IPS DF 4.7 (cell line): ENCODE data around the gene SLC4A5.
"Not testable (repeated sequence)": the region's sequence is repeated elsewhere in the genome, so short reads cannot be mapped to it uniquely, and the experiment has no call there.

ENCODE experiments used
- DNase-seq: peaks from one replicate; pipeline ENCODE4 v3.0.0-alpha.2; 2013; ENCODE audit warnings: low spot score; ENCODE audit errors: extremely low read depth

Gene SLC4A5

GRCh38 chr2:74238879-74239278, 104.3 kb downstream of the SLC4A5 start:
- DNase-seq = no peak

- DNase-seq = no peak
Measured at GRCh38 chr2:74235041-74235440, 108.2 kb downstream of the SLC4A5 start.

GRCh38 chr2:74233648-74234047, 109.6 kb downstream of the SLC4A5 start:
- no peak for DNase-seq

- no peak for DNase-seq
Measured at GRCh38 chr2:74232426-74232825, 110.8 kb downstream of the SLC4A5 start.

- DNase-seq = not testable (repeated sequence)
Measured at GRCh38 chr2:74229865-74230264, 113.4 kb downstream of the SLC4A5 start.

GRCh38 chr2:74228772-74229171, 114.4 kb downstream of the SLC4A5 start:
- DNase-seq = no peak

GRCh38 chr2:74227646-74228045, 115.6 kb downstream of the SLC4A5 start:
- no peak for DNase-seq

- no peak for DNase-seq
Measured at GRCh38 chr2:74226648-74227213, 116.5 kb downstream of the SLC4A5 start.

- DNase-seq = no peak
Measured at GRCh38 chr2:74225698-74226459, 117.3 kb downstream of the SLC4A5 start.

GRCh38 chr2:74223941-74224770, 119.1 kb downstream of the SLC4A5 start:
- DNase-seq = no peak

- no peak for DNase-seq
Measured at GRCh38 chr2:74222300-74222650, 120.9 kb downstream of the SLC4A5 start.

- no peak for DNase-seq
Measured at GRCh38 chr2:74221604-74222299, 121.5 kb downstream of the SLC4A5 start.

GRCh38 chr2:74221091-74221490, 122.1 kb downstream of the SLC4A5 start:
- DNase-seq = no peak

GRCh38 chr2:74219846-74220486, 123.2 kb downstream of the SLC4A5 start:
- DNase-seq = no peak

- DNase-seq = no peak
Measured at GRCh38 chr2:74216642-74217041, 126.6 kb downstream of the SLC4A5 start.

GRCh38 chr2:74215771-74216170, 127.4 kb downstream of the SLC4A5 start:
- DNase-seq = not testable (repeated sequence)

- DNase-seq = no peak
Measured at GRCh38 chr2:74212702-74213410, 130.4 kb downstream of the SLC4A5 start.

GRCh38 chr2:74206180-74206688, 137.0 kb downstream of the SLC4A5 start:
- DNase-seq = no peak

GRCh38 chr2:74205596-74205995, 137.6 kb downstream of the SLC4A5 start:
- DNase-seq = no peak

GRCh38 chr2:74205113-74205512, 138.1 kb downstream of the SLC4A5 start:
- DNase-seq = no peak
